HepG2 (cell line): ENCODE results near the gene RHOT2. TPM values are rescaled to one million over a fixed set of nuclear protein-coding genes. Genes with fewer than 3 reads are reported as not detected.

Experiments
- CC2D1A ChIP-seq: sonication (generic); formaldehyde crosslinking; IDR thresholded peaks from 2 replicates; pipeline ENCODE4 v1.8.1; 2023; ENCODE audit warnings: mild to moderate bottlenecking, missing genetic modification reagents
- GFI1 ChIP-seq: sonication (generic); formaldehyde crosslinking; IDR thresholded peaks from 2 replicates; pipeline ENCODE4 v1.5.0; 2020; ENCODE audit warnings: missing genetic modification reagents, mild to moderate bottlenecking, borderline replicate concordance
- MAFG ChIP-seq: sonication (generic); formaldehyde crosslinking; IDR thresholded peaks from 2 replicates; pipeline ENCODE4 v1.5.1; 2020; ENCODE audit warnings: mild to moderate bottlenecking, missing genetic modification reagents
- NCOA5 ChIP-seq: sonication (generic); formaldehyde crosslinking; IDR thresholded peaks from 2 replicates; pipeline ENCODE4 v1.4.0; 2020; ENCODE audit warnings: missing genetic modification reagents
- PHF20 ChIP-seq: sonication (generic); formaldehyde crosslinking; IDR thresholded peaks from 2 replicates; pipeline ENCODE4 v1.5.0; 2020; ENCODE audit warnings: mild to moderate bottlenecking, missing genetic modification reagents
- POLR2AphosphoS2 ChIP-seq: IDR thresholded peaks from 2 replicates; pipeline ENCODE4 v1.6.1; 2011; ENCODE audit warnings: low read depth, low read length, improper control_type of control experiment
- PPARG ChIP-seq: conservative IDR thresholded peaks from 2 replicates; pipeline ENCODE4 v1.6.1; 2016; ENCODE audit warnings: missing biosample characterization, missing genetic modification reagents
- RARG ChIP-seq: sonication (generic); formaldehyde crosslinking; IDR thresholded peaks from 2 replicates; pipeline ENCODE4 v1.4.0; 2020; ENCODE audit warnings: low read depth, mild to moderate bottlenecking, missing genetic modification reagents
- RFX5 ChIP-seq: IDR thresholded peaks from 2 replicates; pipeline ENCODE4 v1.6.1; 2011; ENCODE audit warnings: low read depth, low read length, improper control_type of control experiment
- SAP130 ChIP-seq: IDR thresholded peaks from 2 replicates; pipeline ENCODE4 v1.6.1; 2016; ENCODE audit warnings: low read depth
- SMAD1 ChIP-seq: sonication (generic); formaldehyde crosslinking; IDR thresholded peaks from 2 replicates; pipeline ENCODE4 v1.4.0; 2020; ENCODE audit warnings: missing genetic modification reagents, low read depth, mild to moderate bottlenecking, borderline replicate concordance
- TBL1XR1 ChIP-seq: fragments of 150-350 bp; IDR thresholded peaks from 2 replicates; pipeline ENCODE4 v1.6.1; 2014; ENCODE audit warnings: borderline replicate concordance, low read length; ENCODE audit not compliant: partially characterized antibody
- ZNF230 ChIP-seq: sonication (generic); formaldehyde crosslinking; IDR thresholded peaks from 2 replicates; pipeline ENCODE4 v1.4.0; 2020; ENCODE audit warnings: mild to moderate bottlenecking, missing genetic modification reagents
- ZNF382 ChIP-seq: sonication (generic); formaldehyde crosslinking; IDR thresholded peaks from 2 replicates; pipeline ENCODE4 v1.5.0; 2020; ENCODE audit warnings: missing genetic modification reagents, mild to moderate bottlenecking, borderline replicate concordance
- ZNF383 ChIP-seq: sonication (generic); formaldehyde crosslinking; IDR thresholded peaks from 2 replicates; pipeline ENCODE4 v1.4.0; 2020; ENCODE audit warnings: missing genetic modification reagents, mild to moderate bottlenecking, borderline replicate concordance
- ZNF431 ChIP-seq: sonication (generic); formaldehyde crosslinking; IDR thresholded peaks from 2 replicates; pipeline ENCODE4 v1.9.0; 2022; ENCODE audit warnings: missing genetic modification reagents, low read depth, mild to moderate bottlenecking, borderline replicate concordance
- ZNF510 ChIP-seq: sonication (generic); formaldehyde crosslinking; IDR thresholded peaks from 2 replicates; pipeline ENCODE4 v1.4.0; 2020; ENCODE audit warnings: low read depth, mild to moderate bottlenecking, missing genetic modification reagents
- ZNF546 ChIP-seq: sonication (generic); formaldehyde crosslinking; conservative IDR thresholded peaks from 2 replicates; pipeline ENCODE4 v1.8.1; 2023; ENCODE audit warnings: mild to moderate bottlenecking, missing genetic modification reagents
- ZNF605 ChIP-seq: sonication (generic); formaldehyde crosslinking; IDR thresholded peaks from 2 replicates; pipeline ENCODE4 v1.8.0; 2022; ENCODE audit warnings: mild to moderate bottlenecking, missing genetic modification reagents
- ZNF674 ChIP-seq: sonication (generic); formaldehyde crosslinking; IDR thresholded peaks from 2 replicates; pipeline ENCODE4 v1.5.0; 2020; ENCODE audit warnings: low read depth, mild to moderate bottlenecking, missing genetic modification reagents
- ZNF720 ChIP-seq: sonication (generic); formaldehyde crosslinking; IDR thresholded peaks from 2 replicates; pipeline ENCODE4 v1.4.0; 2020; ENCODE audit warnings: missing genetic modification reagents
- ZNF747 ChIP-seq: sonication (generic); formaldehyde crosslinking; IDR thresholded peaks from 2 replicates; pipeline ENCODE4 v1.8.1; 2023; ENCODE audit warnings: missing genetic modification reagents, mild to moderate bottlenecking, borderline replicate concordance
- polyA plus RNA-seq, 8 experiments: library from polyadenylated mRNA; depleted of rRNA in 3 of 8; stranded (reverse) in 7 of 8; unstranded in 1 of 8; fragments of >200 nt; fragmentation: Illumina TruSeq in 4 of 8; extraction: Trizol in 4 of 8; gene quantifications; 2 replicates each; pipeline versions ENCODE4 v1.2.1 to v1.2.3, GENCODE V29; 2011 to 2016; ENCODE audit warnings: low read depth in 4 of 8, missing spikeins in 1 of 8, mixed read lengths in 1 of 8; ENCODE audit not compliant: insufficient read depth in 1 of 8
- total RNA-seq, 5 experiments: library from RNA; depleted of rRNA; stranded (reverse); fragments of >200 nt; fragmentation: Illumina TruSeq; extraction: Trizol; gene quantifications; 2 replicates each; pipeline ENCODE4 v1.2.3, GENCODE V29; 2016; ENCODE audit warnings: low read depth in 1 of 5
- TF ChIP-seq, protein P1 (sequence below): sonication (generic); formaldehyde crosslinking; IDR thresholded peaks from 2 replicates; pipeline ENCODE4 v1.4.0; 2020; ENCODE audit warnings: missing genetic modification reagents, borderline replicate concordance
- TF ChIP-seq, protein P2 (sequence below): sonication (generic); formaldehyde crosslinking; IDR thresholded peaks from 2 replicates; pipeline ENCODE4 v1.4.0; 2020; ENCODE audit warnings: mild to moderate bottlenecking, missing genetic modification reagents, borderline replicate concordance

Gene RHOT2
- total and polyA plus RNA-seq, 2 of the 13 experiments (the other 11 are each of a cell fraction or from before 2014, with no cell fraction given), result 63.6 to 76.9 TPM

DNA sequence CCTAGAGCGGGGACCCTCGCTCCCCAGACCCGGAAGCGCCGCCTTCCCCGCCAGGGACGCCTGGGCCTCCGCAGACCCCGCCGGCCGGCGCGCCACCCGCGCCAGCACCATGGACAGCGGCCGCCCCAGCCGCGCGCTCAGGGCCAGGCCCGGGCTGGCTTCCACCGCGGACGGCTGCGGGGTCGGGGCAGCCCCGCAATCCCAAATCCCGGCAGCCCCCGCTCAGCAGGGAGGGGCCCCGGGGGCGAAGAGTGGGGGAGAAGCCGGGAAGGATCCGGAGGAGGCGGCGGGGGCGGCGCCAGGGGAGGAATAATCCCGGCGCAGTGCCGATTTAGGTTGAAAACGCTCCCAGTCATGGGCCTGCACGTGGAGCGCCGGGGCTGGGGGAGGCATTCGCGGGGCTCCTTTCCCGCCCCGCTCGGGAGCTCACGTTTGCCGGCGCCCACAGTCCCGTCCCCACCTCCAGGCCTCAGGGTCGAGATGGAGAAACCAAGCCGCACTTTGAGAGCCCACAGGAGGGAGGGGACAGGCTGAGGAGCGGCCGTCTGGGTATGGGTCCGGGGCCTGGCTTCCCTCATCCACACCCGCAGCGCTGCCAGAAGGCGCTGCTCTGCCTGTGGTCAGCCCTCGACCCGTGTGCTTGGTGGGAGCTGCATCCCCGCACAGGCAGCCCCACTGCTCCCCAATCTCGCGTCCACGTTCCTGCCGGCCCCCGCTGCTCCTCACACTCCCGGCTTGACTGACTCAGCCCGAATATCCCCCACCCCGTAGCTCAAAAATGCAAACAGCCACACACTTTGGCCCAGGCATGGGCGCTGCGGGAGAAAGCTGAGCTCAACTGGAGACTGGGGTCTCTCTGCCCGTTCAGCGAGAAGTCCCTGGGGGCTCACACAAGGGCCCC is 33.0 kb downstream of the RHOT2 start (continued):
- TF ChIP-seq ZNF720 (CRISPR knock-in tag) (no peak), ZNF431 (CRISPR knock-in tag) (no peak), SAP130 (peak; percentile 63), ZNF747 (CRISPR knock-in tag) (no peak), ZNF382 (CRISPR knock-in tag) (no peak), ZNF605 (CRISPR knock-in tag) (no peak), PPARG (CRISPR knock-in tag) (no peak), GFI1 (no peak), TBL1XR1 (no peak), PHF20 (no peak), CC2D1A (CRISPR knock-in tag) (no peak), ZNF383 (CRISPR knock-in tag) (no peak), ZNF674 (CRISPR knock-in tag) (no peak), ZNF230 (CRISPR knock-in tag) (peak; percentile 80; the same call in 1 of the 2 replicates), SMAD1 (no peak), ZNF510 (CRISPR knock-in tag) (no peak), POLR2AphosphoS2 (no peak), NCOA5 (no peak), ZNF546 (CRISPR knock-in tag) (0 out of 2 replicates have a peak, but pooled peaks have one; percentile 38), RARG (CRISPR knock-in tag) (peak; percentile 64; the same call in 1 of the 2 replicates), MAFG (no peak), RFX5 (no peak)
- TF ChIP-seq, protein P1, sequence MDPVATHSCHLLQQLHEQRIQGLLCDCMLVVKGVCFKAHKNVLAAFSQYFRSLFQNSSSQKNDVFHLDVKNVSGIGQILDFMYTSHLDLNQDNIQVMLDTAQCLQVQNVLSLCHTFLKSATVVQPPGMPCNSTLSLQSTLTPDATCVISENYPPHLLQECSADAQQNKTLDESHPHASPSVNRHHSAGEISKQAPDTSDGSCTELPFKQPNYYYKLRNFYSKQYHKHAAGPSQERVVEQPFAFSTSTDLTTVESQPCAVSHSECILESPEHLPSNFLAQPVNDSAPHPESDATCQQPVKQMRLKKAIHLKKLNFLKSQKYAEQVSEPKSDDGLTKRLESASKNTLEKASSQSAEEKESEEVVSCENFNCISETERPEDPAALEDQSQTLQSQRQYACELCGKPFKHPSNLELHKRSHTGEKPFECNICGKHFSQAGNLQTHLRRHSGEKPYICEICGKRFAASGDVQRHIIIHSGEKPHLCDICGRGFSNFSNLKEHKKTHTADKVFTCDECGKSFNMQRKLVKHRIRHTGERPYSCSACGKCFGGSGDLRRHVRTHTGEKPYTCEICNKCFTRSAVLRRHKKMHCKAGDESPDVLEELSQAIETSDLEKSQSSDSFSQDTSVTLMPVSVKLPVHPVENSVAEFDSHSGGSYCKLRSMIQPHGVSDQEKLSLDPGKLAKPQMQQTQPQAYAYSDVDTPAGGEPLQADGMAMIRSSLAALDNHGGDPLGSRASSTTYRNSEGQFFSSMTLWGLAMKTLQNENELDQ (CRISPR knock-in tag), result no peak
- TF ChIP-seq, protein P2, sequence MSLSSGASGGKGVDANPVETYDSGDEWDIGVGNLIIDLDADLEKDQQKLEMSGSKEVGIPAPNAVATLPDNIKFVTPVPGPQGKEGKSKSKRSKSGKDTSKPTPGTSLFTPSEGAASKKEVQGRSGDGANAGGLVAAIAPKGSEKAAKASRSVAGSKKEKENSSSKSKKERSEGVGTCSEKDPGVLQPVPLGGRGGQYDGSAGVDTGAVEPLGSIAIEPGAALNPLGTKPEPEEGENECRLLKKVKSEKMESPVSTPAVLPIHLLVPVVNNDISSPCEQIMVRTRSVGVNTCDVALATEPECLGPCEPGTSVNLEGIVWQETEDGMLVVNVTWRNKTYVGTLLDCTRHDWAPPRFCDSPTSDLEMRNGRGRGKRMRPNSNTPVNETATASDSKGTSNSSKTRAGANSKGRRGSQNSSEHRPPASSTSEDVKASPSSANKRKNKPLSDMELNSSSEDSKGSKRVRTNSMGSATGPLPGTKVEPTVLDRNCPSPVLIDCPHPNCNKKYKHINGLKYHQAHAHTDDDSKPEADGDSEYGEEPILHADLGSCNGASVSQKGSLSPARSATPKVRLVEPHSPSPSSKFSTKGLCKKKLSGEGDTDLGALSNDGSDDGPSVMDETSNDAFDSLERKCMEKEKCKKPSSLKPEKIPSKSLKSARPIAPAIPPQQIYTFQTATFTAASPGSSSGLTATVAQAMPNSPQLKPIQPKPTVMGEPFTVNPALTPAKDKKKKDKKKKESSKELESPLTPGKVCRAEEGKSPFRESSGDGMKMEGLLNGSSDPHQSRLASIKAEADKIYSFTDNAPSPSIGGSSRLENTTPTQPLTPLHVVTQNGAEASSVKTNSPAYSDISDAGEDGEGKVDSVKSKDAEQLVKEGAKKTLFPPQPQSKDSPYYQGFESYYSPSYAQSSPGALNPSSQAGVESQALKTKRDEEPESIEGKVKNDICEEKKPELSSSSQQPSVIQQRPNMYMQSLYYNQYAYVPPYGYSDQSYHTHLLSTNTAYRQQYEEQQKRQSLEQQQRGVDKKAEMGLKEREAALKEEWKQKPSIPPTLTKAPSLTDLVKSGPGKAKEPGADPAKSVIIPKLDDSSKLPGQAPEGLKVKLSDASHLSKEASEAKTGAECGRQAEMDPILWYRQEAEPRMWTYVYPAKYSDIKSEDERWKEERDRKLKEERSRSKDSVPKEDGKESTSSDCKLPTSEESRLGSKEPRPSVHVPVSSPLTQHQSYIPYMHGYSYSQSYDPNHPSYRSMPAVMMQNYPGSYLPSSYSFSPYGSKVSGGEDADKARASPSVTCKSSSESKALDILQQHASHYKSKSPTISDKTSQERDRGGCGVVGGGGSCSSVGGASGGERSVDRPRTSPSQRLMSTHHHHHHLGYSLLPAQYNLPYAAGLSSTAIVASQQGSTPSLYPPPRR (CRISPR knock-in tag), result no peak
